Activated CD4-positive, alpha-beta T cell treated with anti-CD3 and anti-CD28 coated beads for 36 hours (primary cell): Measurements from ENCODE around the gene MYH9. TPM values are rescaled to one million over a fixed set of nuclear protein-coding genes. Genes with fewer than 3 reads are reported as not detected.
"Not testable (repeated sequence)": the region's sequence is repeated elsewhere in the genome, so short reads cannot be mapped to it uniquely, and the experiment has no call there.

Experiments used
- ATAC-seq: fragments of 200-7000 bp; cut with Tn5 transposase; one replicate; pipeline ENCODE4 v1.10.0; 2021; ENCODE audit warnings: mild to moderate bottlenecking, moderate library complexity
- CTCF ChIA-PET: fragments of 350-600 bp; sonication (Branson Sonifier 250); formaldehyde crosslinking; loops from one replicate; lab custom pipeline; 2021; ENCODE audit warnings: antibody characterized with exemption; lab: Charles Lee
- POLR2A ChIA-PET: fragments of 350-600 bp; sonication (Branson Sonifier 250); formaldehyde crosslinking; loops from one replicate; lab custom pipeline; 2021; ENCODE audit warnings: antibody characterized with exemption, inconsistent platforms; lab: Charles Lee
- DNase-seq: peaks from one replicate; pipeline ENCODE4 v3.0.0-alpha.2; 2020
- H3K27ac Mint-ChIP-seq: one replicate; pipeline ENCODE4 v1.8.0; 2021; ENCODE audit warnings: mixed read lengths
- H3K27me3 Mint-ChIP-seq: one replicate; pipeline ENCODE4 v1.8.0; 2021; ENCODE audit warnings: mixed read lengths
- H3K36me3 Mint-ChIP-seq: one replicate; pipeline ENCODE4 v1.8.0; 2021; ENCODE audit warnings: low read depth, mixed read lengths
- H3K4me1 Mint-ChIP-seq: one replicate; pipeline ENCODE4 v1.8.0; 2021; ENCODE audit warnings: mixed read lengths
- H3K4me3 Mint-ChIP-seq: one replicate; pipeline ENCODE4 v1.8.0; 2021; ENCODE audit warnings: mild to moderate bottlenecking, moderate library complexity, mixed read lengths
- H3K9me3 Mint-ChIP-seq: one replicate; pipeline ENCODE4 v1.8.0; 2021; ENCODE audit warnings: low read depth, mixed read lengths
- intact Hi-C, 2 experiments: fragments of 100-400 bp; cut with DNase I in 1 of 2; cut with micrococcal nuclease in 1 of 2; formaldehyde crosslinking; loops; one replicate each; pipeline versions ENCODE4 v1.14.2 to v1.15.1; 2022 to 2024; cut with DNase I, micrococcal nuclease
- total RNA-seq, 2 experiments: library from RNA; stranded (reverse); gene quantifications; one replicate each; pipeline ENCODE4 v1.2.3, GENCODE V29; 2021

The MYH9 gene
- total RNA-seq, 2 experiments from 2014 or later, result 720 to 773 TPM

- Mint-ChIP-seq H3K4me3 (no peak overlapping the region), H3K36me3 (no peaks in the 10 kb centered on the region), H3K27me3 (no peaks in the 10 kb centered on the region), H3K27ac (no peak overlapping the region), H3K9me3 (no peaks in the 10 kb centered on the region), H3K4me1 (peaks cover 18% of the 10 kb centered on the region)
- no peak for DNase-seq
- CTCF ChIA-PET, result interaction anchor here (0.6 to 1.0 kb wide), 2 partner anchors 46 to 69 kb away, joined by 3 to 5 read pairs; no protein-coding TSS in a partner anchor
- POLR2A ChIA-PET, result interaction anchor here (0.6 kb wide), 1 partner anchor 75 kb away, joined by 3 read pairs; no protein-coding TSS in a partner anchor
- intact Hi-C loops, result no loop called here
- ATAC-seq, result no peak
Measured at GRCh38 chr22:36397131-36398093, 9.6 kb upstream of the MYH9 start.

- no peak for DNase-seq
- no peak for ATAC-seq
- ChIA-PET POLR2A (interaction anchor here (0.7 kb wide), 1 partner anchor 134 kb away, joined by 4 read pairs; no protein-coding TSS in a partner anchor), CTCF (no interaction called here)
- intact Hi-C loops, result no loop called here
- Mint-ChIP-seq H3K4me1 (peaks cover 18% of the 10 kb centered on the region), H3K27me3 (no peaks in the 10 kb centered on the region), H3K36me3 (no peaks in the 10 kb centered on the region), H3K27ac (no peak overlapping the region), H3K9me3 (no peaks in the 10 kb centered on the region), H3K4me3 (no peak overlapping the region)
Measured at GRCh38 chr22:36395915-36396314, 8.1 kb upstream of the MYH9 start.

GRCh38 chr22:36395055-36395849, 7.5 kb upstream of the MYH9 start:
- H3K9me3 Mint-ChIP-seq, result no peaks in the 10 kb centered on the region
- no peaks in the 10 kb centered on the region for H3K27me3 Mint-ChIP-seq
- CTCF ChIA-PET, result no interaction called here
- H3K27ac Mint-ChIP-seq, result no peak overlapping the region
- H3K4me3 Mint-ChIP-seq, result no peak overlapping the region
- H3K36me3 Mint-ChIP-seq, result no peaks in the 10 kb centered on the region
- no peak for ATAC-seq
- POLR2A ChIA-PET, result no interaction called here
- intact Hi-C loops, result no loop called here
- DNase-seq, result no peak
- peaks cover 18% of the 10 kb centered on the region for H3K4me1 Mint-ChIP-seq

GRCh38 chr22:36391638-36392037, 3.9 kb upstream of the MYH9 start:
- Mint-ChIP-seq H3K27me3 (no peaks in the 10 kb centered on the region), H3K9me3 (no peaks in the 10 kb centered on the region), H3K4me1 (peaks cover 12% of the 10 kb centered on the region), H3K36me3 (peaks cover under 1% of the 10 kb centered on the region), H3K4me3 (no peak overlapping the region), H3K27ac (no peak overlapping the region)
- CTCF ChIA-PET, result interaction anchor here (1.5 kb wide), 1 partner anchor 90 kb away, joined by 7 read pairs; no protein-coding TSS in a partner anchor
- intact Hi-C loops, result no loop called here
- ATAC-seq, result no peak
- DNase-seq, result no peak
- POLR2A ChIA-PET, result no interaction called here

- H3K9me3 Mint-ChIP-seq, ATAC-seq, H3K27ac Mint-ChIP-seq, H3K27me3 Mint-ChIP-seq, DNase-seq: not testable (repeated sequence)
- POLR2A ChIA-PET, result interaction anchor here (1.3 to 2.2 kb wide), 2 partner anchors 11 to 46 kb away, joined by 5 to 16 read pairs; no protein-coding TSS in a partner anchor
- intact Hi-C loops, result loop anchor here (5.0 kb wide), 2 partner anchors 138 to 232 kb away; partner anchors contain the start of gene EIF3D (in 1 of the 2)
- CTCF ChIA-PET, result interaction anchor here (1.1 to 1.7 kb wide), 4 partner anchors 13 to 87 kb away, joined by 3 to 6 read pairs (median 6); no protein-coding TSS in a partner anchor
- H3K4me3 Mint-ChIP-seq, result peak overlapping the region; percentile 78
- H3K36me3 Mint-ChIP-seq, result peaks cover 24% of the 10 kb centered on the region
- peaks cover 20% of the 10 kb centered on the region for H3K4me1 Mint-ChIP-seq
Measured at GRCh38 chr22:36389122-36389521, 1.4 kb upstream of the MYH9 start.

- intact Hi-C loops, result loop anchor here (2.0 to 5.0 kb wide), 4 partner anchors 31 to 843 kb away; partner anchors contain the start of gene EIF3D (in 1 of the 2)
- H3K27me3 Mint-ChIP-seq, result no peaks in the 10 kb centered on the region
- DNase-seq, result no peak
- ATAC-seq, result peak; percentile 0
- no peaks in the 10 kb centered on the region for H3K9me3 Mint-ChIP-seq
- ChIA-PET CTCF (interaction anchor here (0.6 to 1.7 kb wide), 10 partner anchors 10 to 322 kb away, joined by 3 to 6 read pairs (median 4); no protein-coding TSS in a partner anchor), POLR2A (interaction anchor here (0.6 to 2.2 kb wide), 10 partner anchors 9 to 99 kb away, joined by 3 to 16 read pairs (median 4); no protein-coding TSS in a partner anchor)
- no peak overlapping the region for H3K27ac Mint-ChIP-seq
- H3K4me1 Mint-ChIP-seq, result peaks cover 32% of the 10 kb centered on the region
- peaks cover 37% of the 10 kb centered on the region for H3K36me3 Mint-ChIP-seq
- peak overlapping the region; percentile 78 for H3K4me3 Mint-ChIP-seq
Measured at GRCh38 chr22:36387709-36387958, 133 bp downstream of the MYH9 start.

- ATAC-seq (peak; percentile 4), DNase-seq (peak; percentile 85)
- peak overlapping the region; percentile 98 for H3K27ac Mint-ChIP-seq
- no peaks in the 10 kb centered on the region for H3K27me3 Mint-ChIP-seq
- H3K9me3 Mint-ChIP-seq, result no peaks in the 10 kb centered on the region
- POLR2A ChIA-PET, result interaction anchor here (0.7 to 2.2 kb wide), 11 partner anchors 9 to 100 kb away, joined by 3 to 16 read pairs (median 4); no protein-coding TSS in a partner anchor
- CTCF ChIA-PET, result interaction anchor here (0.7 to 3.1 kb wide), 8 partner anchors 10 to 85 kb away, joined by 3 to 18 read pairs (median 4); no protein-coding TSS in a partner anchor
- peaks cover 36% of the 10 kb centered on the region for H3K4me1 Mint-ChIP-seq
- intact Hi-C loops, result loop anchor here (1.0 to 5.0 kb wide), 9 partner anchors 10 to 844 kb away; partner anchors contain the start of gene EIF3D (in 1 of the 2)
- peaks cover 40% of the 10 kb centered on the region for H3K36me3 Mint-ChIP-seq
- H3K4me3 Mint-ChIP-seq, result peak overlapping the region; percentile 99
Measured at GRCh38 chr22:36386900-36387708, 663 bp downstream of the MYH9 start.

GRCh38 chr22:36386351-36386899, 1.3 kb downstream of the MYH9 start:
- H3K4me3 Mint-ChIP-seq, result peak overlapping the region; percentile 99
- intact Hi-C loops, result loop anchor here (1.0 to 5.0 kb wide), 9 partner anchors 9 to 844 kb away; partner anchors contain the start of gene EIF3D (in 1 of the 2)
- POLR2A ChIA-PET, result interaction anchor here (0.6 to 1.9 kb wide), 9 partner anchors 9 to 72 kb away, joined by 3 to 8 read pairs (median 3); no protein-coding TSS in a partner anchor

GRCh38 chr22:36385491-36386350, 2.0 kb downstream of the MYH9 start:
- H3K4me1 Mint-ChIP-seq, result peaks cover 48% of the 10 kb centered on the region
- DNase-seq, result peak; percentile 88
- ChIA-PET POLR2A (interaction anchor here (0.6 to 1.9 kb wide), 8 partner anchors 8 to 54 kb away, joined by 3 to 8 read pairs (median 4); no protein-coding TSS in a partner anchor), CTCF (interaction anchor here (0.6 to 3.1 kb wide), 10 partner anchors 8 to 142 kb away, joined by 3 to 18 read pairs (median 3); no protein-coding TSS in a partner anchor)
- intact Hi-C loops, result loop anchor here (1.0 to 5.0 kb wide), 10 partner anchors 8 to 845 kb away; partner anchors contain the start of gene EIF3D (in 1 of the 2)
- H3K9me3 Mint-ChIP-seq, result no peaks in the 10 kb centered on the region
- H3K36me3 Mint-ChIP-seq, result peaks cover 48% of the 10 kb centered on the region
- ATAC-seq, result peak; percentile 36
- H3K27me3 Mint-ChIP-seq, result no peaks in the 10 kb centered on the region
- H3K27ac Mint-ChIP-seq, result peak overlapping the region; percentile 98
- peak overlapping the region; percentile 99 for H3K4me3 Mint-ChIP-seq

More at GRCh38 chr22:36386351-36386899, 1.3 kb downstream of the MYH9 start:
- peak overlapping the region; percentile 98 for H3K27ac Mint-ChIP-seq
- no peaks in the 10 kb centered on the region for H3K9me3 Mint-ChIP-seq
- peaks cover 42% of the 10 kb centered on the region for H3K4me1 Mint-ChIP-seq
- ATAC-seq (peak; percentile 20), DNase-seq (peak; percentile 84)
- CTCF ChIA-PET, result interaction anchor here (0.6 to 3.1 kb wide), 7 partner anchors 9 to 84 kb away, joined by 3 to 18 read pairs (median 4); no protein-coding TSS in a partner anchor
- peaks cover 44% of the 10 kb centered on the region for H3K36me3 Mint-ChIP-seq
- no peaks in the 10 kb centered on the region for H3K27me3 Mint-ChIP-seq
